ENCODE measurements around the gene SLF2. TPM values are rescaled to one million over a fixed set of nuclear protein-coding genes. Genes with fewer than 3 reads are reported as not detected.

Gene SLF2
- total RNA-seq, 3 donors from 2014 or later (not counting 1 experiment from before 2014, with no cell fraction given) = 24.2 to 35.4 (median 30.9) TPM

- H3K27me3 ChIP-seq (ENCODE audit: control insufficient read depth, insufficient read depth, low read length) = no peaks in the 10 kb centered on the region
- peaks cover 10 to 14% of the 10 kb centered on the region in 2 donors for H3K27me3 Mint-ChIP-seq (ENCODE audit: low read depth in 2 of 2)
- no peaks in the 10 kb centered on the region for H3K36me3 Mint-ChIP-seq
- H3K27ac Mint-ChIP-seq = no peak overlapping the region
- H3K9me3 ChIP-seq (ENCODE audit: control insufficient read depth, insufficient read depth, low read length) = no peaks in the 10 kb centered on the region
- no peak overlapping the region for H3K27ac ChIP-seq (ENCODE audit: low read length)
- intact Hi-C loops (cut with micrococcal nuclease) = no loop called here
- DNase-seq (no peak), ATAC-seq (no peak)
- H3K36me3 ChIP-seq (ENCODE audit: control insufficient read depth, insufficient read depth, low read length) = no peaks in the 10 kb centered on the region
- no peaks in the 10 kb centered on the region for H3K4me1 Mint-ChIP-seq
- WGBS (ENCODE audit: insufficient coverage) = 80% methylated on average over 14 of the region's 14 CpGs
- no peak for TF ChIP-seq CTCF (IDR thresholded peaks at IDR 0.05)
- no peak overlapping the region for H3K4me3 Mint-ChIP-seq
- no peak overlapping the region for H3K4me3 ChIP-seq (ENCODE audit: low read length)
- H3K9me3 Mint-ChIP-seq = no peaks in the 10 kb centered on the region
- no peaks in the 10 kb centered on the region for H3K4me1 ChIP-seq (ENCODE audit: control insufficient read depth, insufficient read depth, low read length)
Measured at GRCh38 chr10:100873827-100874326, 38.9 kb upstream of the SLF2 start.

- Mint-ChIP-seq H3K9me3 (no peaks in the 10 kb centered on the region), H3K4me1 (no peaks in the 10 kb centered on the region), H3K27me3 (ENCODE audit: low read depth in 2 of 2) (peaks cover 10 to 11% of the 10 kb centered on the region in 2 donors), H3K27ac (no peak overlapping the region), H3K4me3 (no peak overlapping the region), H3K36me3 (no peaks in the 10 kb centered on the region)
- no peaks in the 10 kb centered on the region for H3K36me3 ChIP-seq (ENCODE audit: control insufficient read depth, insufficient read depth, low read length)
- H3K27ac ChIP-seq (ENCODE audit: low read length) = no peak overlapping the region
- ATAC-seq = no peak
- H3K4me3 ChIP-seq (ENCODE audit: low read length) = no peak overlapping the region
- intact Hi-C loops (cut with micrococcal nuclease) = no loop called here
- H3K4me1 ChIP-seq (ENCODE audit: control insufficient read depth, insufficient read depth, low read length) = no peaks in the 10 kb centered on the region
- no peak for DNase-seq
- WGBS (ENCODE audit: insufficient coverage) = 87% methylated on average over 19 of the region's 20 CpGs
- H3K27me3 ChIP-seq (ENCODE audit: control insufficient read depth, insufficient read depth, low read length) = no peaks in the 10 kb centered on the region
- TF ChIP-seq CTCF (IDR thresholded peaks at IDR 0.05) = no peak
- H3K9me3 ChIP-seq (ENCODE audit: control insufficient read depth, insufficient read depth, low read length) = no peaks in the 10 kb centered on the region
Measured at GRCh38 chr10:100874702-100875483, 37.9 kb upstream of the SLF2 start.

- Mint-ChIP-seq H3K4me3 (no peak overlapping the region), H3K36me3 (no peaks in the 10 kb centered on the region), H3K9me3 (no peaks in the 10 kb centered on the region), H3K27ac (no peak overlapping the region), H3K27me3 (ENCODE audit: low read depth in 2 of 2) (peaks cover 10 to 11% of the 10 kb centered on the region in 2 donors), H3K4me1 (no peaks in the 10 kb centered on the region)
- H3K27ac ChIP-seq (ENCODE audit: low read length) = no peak overlapping the region
- H3K36me3 ChIP-seq (ENCODE audit: control insufficient read depth, insufficient read depth, low read length) = no peaks in the 10 kb centered on the region
- H3K4me1 ChIP-seq (ENCODE audit: control insufficient read depth, insufficient read depth, low read length) = no peaks in the 10 kb centered on the region
- DNase-seq = no peak
- 85% methylated on average over 4 of the region's 5 CpGs for WGBS (ENCODE audit: insufficient coverage)
- no peaks in the 10 kb centered on the region for H3K27me3 ChIP-seq (ENCODE audit: control insufficient read depth, insufficient read depth, low read length)
- ATAC-seq = no peak
- no peak overlapping the region for H3K4me3 ChIP-seq (ENCODE audit: low read length)
- intact Hi-C loops (cut with micrococcal nuclease) = no loop called here
- H3K9me3 ChIP-seq (ENCODE audit: control insufficient read depth, insufficient read depth, low read length) = no peaks in the 10 kb centered on the region
- no peak for TF ChIP-seq CTCF (IDR thresholded peaks at IDR 0.05)
Measured at GRCh38 chr10:100875484-100876166, 37.1 kb upstream of the SLF2 start.
